ENCODE results near the gene BCAS4. TPM values are rescaled to one million over a fixed set of nuclear protein-coding genes. Genes with fewer than 3 reads are reported as not detected.
A peak's percentile ranks its signal among the peaks of the same experiment; 100 is the strongest.

The BCAS4 gene
- total RNA-seq, 1 experiment from 2014 or later = 29.9 TPM

DNA sequence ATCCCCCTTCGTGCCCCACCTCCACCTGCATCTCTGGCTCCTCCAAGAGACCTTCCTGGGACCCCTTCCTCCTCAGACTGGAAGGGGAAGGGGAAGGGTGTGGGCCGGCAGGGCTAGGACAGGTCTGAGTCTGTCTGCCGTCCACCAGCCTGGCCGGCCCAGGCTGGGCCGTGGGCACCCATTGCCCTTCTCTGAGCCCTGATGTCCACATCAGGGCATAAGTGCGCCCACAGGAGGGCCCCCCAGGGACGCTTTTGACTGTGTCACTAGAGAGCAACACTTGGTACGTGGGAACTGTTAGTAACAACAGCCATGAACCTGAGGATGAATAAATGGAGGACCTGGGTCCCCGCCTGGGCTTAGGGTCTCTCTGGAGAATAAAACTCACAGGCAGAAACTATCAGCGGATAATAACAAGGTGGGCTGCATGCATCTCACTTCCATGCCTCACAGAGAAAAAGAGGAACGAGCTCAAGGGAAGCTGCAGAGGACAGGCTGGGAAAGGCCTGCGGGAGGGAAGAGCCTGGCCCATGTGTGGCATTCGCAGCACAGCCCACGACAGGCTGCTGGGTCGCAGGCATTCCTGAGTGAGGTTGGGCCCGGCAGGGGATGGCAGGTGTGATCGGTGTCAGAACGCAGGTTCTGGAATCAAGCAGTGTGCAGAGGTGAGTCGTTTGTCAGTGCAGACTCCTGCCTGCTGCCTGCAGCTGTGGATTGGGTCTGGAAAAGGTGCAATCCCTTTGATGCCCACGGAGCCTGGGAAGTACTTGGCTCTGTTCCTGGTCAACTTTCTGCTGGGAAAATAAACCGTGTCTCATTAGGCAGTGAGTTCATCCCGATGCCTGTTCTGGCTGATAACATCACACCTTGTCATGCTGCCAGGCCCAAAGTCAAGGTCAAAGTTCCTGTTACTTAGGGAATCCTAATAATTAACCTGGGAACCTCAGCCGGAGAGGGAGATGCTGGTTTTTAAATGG lies 60.9 kb downstream of the BCAS4 start:
- Mint-ChIP-seq H3K4me3 (ENCODE audit: unreplicated experiment) (peak overlapping the region; percentile 0), H3K9me3 (ENCODE audit: unreplicated experiment) (no peaks in the 10 kb centered on the region), H3K4me1 (ENCODE audit: low read depth, unreplicated experiment) (peaks cover 18% of the 10 kb centered on the region), H3K27ac (ENCODE audit: unreplicated experiment) (peak overlapping the region; percentile 39), H3K36me3 (ENCODE audit: insufficient read depth, unreplicated experiment) (no peaks in the 10 kb centered on the region), H3K27me3 (ENCODE audit: insufficient read depth, unreplicated experiment) (no peaks in the 10 kb centered on the region)
- peak; percentile 74 to 83 for DNase-seq
- Histone ChIP-seq H3K9me3 (no peaks in the 10 kb centered on the region), H3K4me3 (ENCODE audit: low read depth, low read length) (no peak overlapping the region), H3K36me3 (ENCODE audit: control insufficient read depth, insufficient read depth, low read length) (no peaks in the 10 kb centered on the region), H3K27me3 (replicated peaks; ENCODE audit: control insufficient read depth, insufficient read depth, low read length) (no peaks in the 10 kb centered on the region), H3K4me1 (peaks cover 17% of the 10 kb centered on the region)
- ChIA-PET CTCF (interaction anchor here (0.8 to 1.5 kb wide), 3 partner anchors 13 to 62 kb away, joined by 4 to 10 read pairs (median 6); partner anchors contain the start of gene BCAS4), POLR2A (interaction anchor here (0.6 kb wide), 1 partner anchor 65 kb away, joined by 4 read pairs; no protein-coding TSS in a partner anchor)
- no TSS peak for BruUV-seq (replicated peaks)
- TF ChIP-seq, protein P1, sequence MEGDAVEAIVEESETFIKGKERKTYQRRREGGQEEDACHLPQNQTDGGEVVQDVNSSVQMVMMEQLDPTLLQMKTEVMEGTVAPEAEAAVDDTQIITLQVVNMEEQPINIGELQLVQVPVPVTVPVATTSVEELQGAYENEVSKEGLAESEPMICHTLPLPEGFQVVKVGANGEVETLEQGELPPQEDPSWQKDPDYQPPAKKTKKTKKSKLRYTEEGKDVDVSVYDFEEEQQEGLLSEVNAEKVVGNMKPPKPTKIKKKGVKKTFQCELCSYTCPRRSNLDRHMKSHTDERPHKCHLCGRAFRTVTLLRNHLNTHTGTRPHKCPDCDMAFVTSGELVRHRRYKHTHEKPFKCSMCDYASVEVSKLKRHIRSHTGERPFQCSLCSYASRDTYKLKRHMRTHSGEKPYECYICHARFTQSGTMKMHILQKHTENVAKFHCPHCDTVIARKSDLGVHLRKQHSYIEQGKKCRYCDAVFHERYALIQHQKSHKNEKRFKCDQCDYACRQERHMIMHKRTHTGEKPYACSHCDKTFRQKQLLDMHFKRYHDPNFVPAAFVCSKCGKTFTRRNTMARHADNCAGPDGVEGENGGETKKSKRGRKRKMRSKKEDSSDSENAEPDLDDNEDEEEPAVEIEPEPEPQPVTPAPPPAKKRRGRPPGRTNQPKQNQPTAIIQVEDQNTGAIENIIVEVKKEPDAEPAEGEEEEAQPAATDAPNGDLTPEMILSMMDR (IDR thresholded peaks at IDR 0.05; ENCODE audit: insufficient read depth in 1 of 2, low read depth in 1 of 2, low read length in 1 of 2, severe bottlenecking in 1 of 2, unreplicated experiment in 1 of 2) = no peak
- intact Hi-C loops (cut with micrococcal nuclease; ENCODE audit: unreplicated experiment) = loop anchor here (1.0 to 5.0 kb wide), 2 partner anchors 63 to 74 kb away; no protein-coding TSS in a partner anchor

DNA sequence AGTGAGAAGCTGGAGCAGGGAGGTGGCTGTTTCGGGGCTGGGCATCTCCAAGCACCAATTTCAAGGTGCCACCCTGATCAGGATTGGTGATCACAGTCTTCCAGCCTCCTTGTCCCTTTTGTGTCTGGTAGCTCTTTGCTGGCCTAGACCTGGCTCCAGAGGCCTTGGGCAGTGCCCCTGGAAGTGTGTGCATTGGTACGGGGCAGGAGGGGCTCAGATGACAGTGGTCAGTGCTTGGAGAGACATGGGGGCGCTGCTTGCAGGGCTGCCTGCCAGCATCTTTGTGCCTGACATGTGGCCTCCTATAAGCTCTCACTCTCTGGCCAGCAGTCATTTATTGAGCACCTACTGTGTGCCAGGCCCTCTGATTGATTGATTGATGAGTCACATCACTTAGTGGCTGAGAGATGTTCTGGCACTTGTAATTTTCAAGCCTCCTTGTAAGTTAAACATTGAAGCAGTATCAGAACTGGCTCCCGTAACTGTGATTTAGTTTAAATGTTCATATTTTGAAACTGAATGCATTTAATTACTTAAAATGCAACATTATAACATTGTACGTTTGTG lies 61.7 kb downstream of the BCAS4 start:
- Mint-ChIP-seq H3K36me3 (ENCODE audit: insufficient read depth, unreplicated experiment) (no peaks in the 10 kb centered on the region), H3K4me3 (ENCODE audit: unreplicated experiment) (no peak overlapping the region), H3K27ac (ENCODE audit: unreplicated experiment) (peak overlapping the region; percentile 39), H3K4me1 (ENCODE audit: low read depth, unreplicated experiment) (peaks cover 18% of the 10 kb centered on the region), H3K27me3 (ENCODE audit: insufficient read depth, unreplicated experiment) (no peaks in the 10 kb centered on the region), H3K9me3 (ENCODE audit: unreplicated experiment) (no peaks in the 10 kb centered on the region)
- peaks cover 17% of the 10 kb centered on the region for H3K4me1 ChIP-seq
- no peaks in the 10 kb centered on the region for H3K36me3 ChIP-seq (ENCODE audit: control insufficient read depth, insufficient read depth, low read length)
- H3K9me3 ChIP-seq = no peaks in the 10 kb centered on the region
- POLR2A ChIA-PET = interaction anchor here (0.6 kb wide), 1 partner anchor 66 kb away, joined by 4 read pairs; no protein-coding TSS in a partner anchor
- no TSS peak for BruUV-seq (replicated peaks)
- no peak overlapping the region for H3K4me3 ChIP-seq (ENCODE audit: low read depth, low read length)
- intact Hi-C loops (cut with micrococcal nuclease; ENCODE audit: unreplicated experiment) = loop anchor here (1.0 to 5.0 kb wide), 2 partner anchors 64 to 73 kb away; no protein-coding TSS in a partner anchor
- CTCF ChIA-PET = interaction anchor here (0.6 to 1.5 kb wide), 2 partner anchors 62 to 669 kb away, joined by 4 to 10 read pairs; partner anchors contain the start of gene BCAS4
- DNase-seq = no peak
- TF ChIP-seq, protein P1 (IDR thresholded peaks at IDR 0.05; ENCODE audit: insufficient read depth in 1 of 2, low read depth in 1 of 2, low read length in 1 of 2, severe bottlenecking in 1 of 2, unreplicated experiment in 1 of 2) = no peak
- H3K27me3 ChIP-seq (replicated peaks; ENCODE audit: control insufficient read depth, insufficient read depth, low read length) = no peaks in the 10 kb centered on the region

DNA sequence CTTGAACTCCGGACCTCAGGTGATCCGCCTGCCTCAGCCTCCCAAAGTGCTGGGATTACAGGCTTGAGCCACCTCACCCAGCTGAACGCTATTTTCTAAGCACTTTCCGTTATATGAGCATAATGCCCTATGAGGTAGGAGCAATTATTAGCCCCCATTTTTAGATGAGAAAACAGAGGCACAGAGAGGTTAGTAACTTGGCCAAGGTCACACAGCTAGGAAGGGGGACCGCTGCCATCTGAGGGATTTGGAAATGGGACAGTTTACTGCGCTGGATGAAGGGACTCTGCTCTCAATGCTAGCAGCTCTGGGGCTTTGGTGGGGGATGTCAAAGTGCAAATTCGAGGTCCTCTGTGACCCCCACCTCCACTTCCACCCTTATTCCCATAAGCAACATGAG lies 62.5 kb downstream of the BCAS4 start:
- POLR2A ChIA-PET = no interaction called here
- H3K27ac Mint-ChIP-seq (ENCODE audit: unreplicated experiment) = no peak overlapping the region
- TF ChIP-seq, protein P1 (IDR thresholded peaks at IDR 0.05; ENCODE audit: insufficient read depth in 1 of 2, low read depth in 1 of 2, low read length in 1 of 2, severe bottlenecking in 1 of 2, unreplicated experiment in 1 of 2) = no peak

More for the DNA sequence above, 62.5 kb downstream of the BCAS4 start:
- Histone ChIP-seq H3K36me3 (ENCODE audit: control insufficient read depth, insufficient read depth, low read length) (no peaks in the 10 kb centered on the region), H3K4me3 (ENCODE audit: low read depth, low read length) (no peak overlapping the region), H3K27me3 (replicated peaks; ENCODE audit: control insufficient read depth, insufficient read depth, low read length) (no peaks in the 10 kb centered on the region), H3K4me1 (peaks cover 17% of the 10 kb centered on the region), H3K9me3 (no peaks in the 10 kb centered on the region)
- H3K9me3 Mint-ChIP-seq (ENCODE audit: unreplicated experiment) = no peaks in the 10 kb centered on the region
- CTCF ChIA-PET = no interaction called here
- no peaks in the 10 kb centered on the region for H3K36me3 Mint-ChIP-seq (ENCODE audit: insufficient read depth, unreplicated experiment)
- BruUV-seq (replicated peaks) = no TSS peak
- H3K4me1 Mint-ChIP-seq (ENCODE audit: low read depth, unreplicated experiment) = peaks cover 18% of the 10 kb centered on the region
- no peaks in the 10 kb centered on the region for H3K27me3 Mint-ChIP-seq (ENCODE audit: insufficient read depth, unreplicated experiment)
- H3K4me3 Mint-ChIP-seq (ENCODE audit: unreplicated experiment) = no peak overlapping the region
- no peak for DNase-seq
- intact Hi-C loops (cut with micrococcal nuclease; ENCODE audit: unreplicated experiment) = loop anchor here (5.0 kb wide), 1 partner anchor 65 kb away; no protein-coding TSS in a partner anchor

All from Caco-2 (cell line).